ENCODE results near the gene TLK2.
A peak's percentile ranks its signal among the peaks of the same experiment; 100 is the strongest.
"Not testable (repeated sequence)": the region's sequence is repeated elsewhere in the genome, so short reads cannot be mapped to it uniquely, and the experiment has no call there.

Gene TLK2

DNA sequence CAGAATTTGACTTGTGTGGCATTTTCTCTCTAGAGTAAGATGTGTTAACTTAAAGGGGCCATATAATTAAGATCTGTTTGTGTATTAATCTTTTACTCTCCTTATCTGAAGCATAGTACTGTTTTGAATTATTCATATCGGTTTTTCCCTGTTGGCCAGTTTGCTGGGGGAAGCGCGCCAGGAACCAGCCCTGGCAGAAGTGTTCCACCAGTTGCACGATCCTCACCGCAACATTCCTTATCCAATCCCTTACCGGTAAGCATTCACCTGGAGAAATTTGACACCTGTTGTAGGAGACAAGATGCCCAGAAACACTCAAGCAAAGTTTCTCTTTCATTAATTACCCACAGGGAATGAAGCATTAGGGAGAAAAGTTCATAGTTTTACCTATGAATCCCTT lies 45.5 kb downstream of the TLK2 start:
- DNase-seq (ENCODE audit: low read depth), result not testable (repeated sequence)

DNA sequence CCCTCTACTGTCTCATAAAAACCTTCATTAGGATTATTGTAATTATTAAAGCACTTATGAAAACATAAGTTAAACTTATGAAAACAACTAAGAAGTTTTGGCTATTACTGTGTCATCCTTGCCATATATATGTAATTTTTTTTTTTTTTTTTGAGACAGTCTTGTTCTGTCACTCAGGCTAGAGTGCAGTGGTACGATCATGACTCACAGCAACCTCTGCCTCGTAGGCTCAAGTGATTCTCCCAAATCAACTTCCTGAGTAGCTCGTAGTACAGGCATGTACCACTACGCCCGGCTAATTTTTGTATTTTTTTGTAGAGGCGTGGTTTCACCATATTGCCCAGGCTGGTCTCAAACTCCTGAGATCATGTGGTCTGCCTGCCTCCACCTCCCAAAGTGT lies 46.7 kb downstream of the TLK2 start:
- DNase-seq (ENCODE audit: low read depth), result peak; percentile 59

More for the DNA sequence above, 45.5 kb downstream of the TLK2 start:
- H3K4me3 ChIP-seq (replicated peaks; ENCODE audit: low read depth, low read length), result not testable (repeated sequence)

DNA sequence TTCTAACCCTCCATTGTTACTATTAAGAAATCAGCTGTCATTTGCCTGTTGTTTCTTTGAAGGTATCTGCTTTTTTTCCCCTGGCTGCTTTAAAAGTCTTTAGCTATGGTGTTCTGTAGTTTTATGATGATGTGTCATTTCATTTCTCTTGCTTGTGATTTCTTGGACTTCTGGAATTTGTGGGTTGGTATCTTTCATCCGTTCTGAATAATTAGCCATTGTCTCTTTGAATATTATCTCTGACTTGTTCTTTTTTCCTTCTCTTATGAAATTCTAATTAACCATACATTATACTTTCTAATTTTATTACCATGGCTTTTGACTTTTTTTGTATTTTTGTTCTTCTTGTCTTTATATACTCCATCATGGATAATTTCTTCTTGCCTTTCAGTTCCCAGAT lies 52.3 kb downstream of the TLK2 start:
- not testable (repeated sequence) for H3K4me3 ChIP-seq (replicated peaks; ENCODE audit: low read depth, low read length); DNase-seq (ENCODE audit: low read depth)

More for the DNA sequence above, 46.7 kb downstream of the TLK2 start:
- H3K4me3 ChIP-seq (replicated peaks; ENCODE audit: low read depth, low read length), result not testable (repeated sequence)

DNA sequence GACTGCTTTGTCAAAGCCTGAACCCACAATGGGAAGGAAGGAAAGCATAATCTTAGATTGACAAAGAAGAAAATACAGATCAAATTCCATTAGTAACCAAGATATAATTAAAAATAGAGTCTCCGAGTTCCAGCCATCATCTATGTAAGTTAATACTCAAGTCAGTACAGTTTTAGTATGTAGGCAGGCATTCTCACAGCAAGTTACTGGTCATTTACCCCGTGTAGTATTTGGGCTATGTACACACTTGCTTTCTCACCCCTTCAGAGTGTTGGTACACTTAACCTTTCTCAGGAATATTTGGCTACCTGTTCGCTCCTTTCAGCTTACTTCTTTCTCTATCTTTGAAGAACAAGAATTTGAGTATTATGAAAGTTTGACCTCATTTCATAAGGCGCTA lies 57.9 kb downstream of the TLK2 start:
- not testable (repeated sequence) for H3K4me3 ChIP-seq (replicated peaks; ENCODE audit: low read depth, low read length); DNase-seq (ENCODE audit: low read depth)

DNA sequence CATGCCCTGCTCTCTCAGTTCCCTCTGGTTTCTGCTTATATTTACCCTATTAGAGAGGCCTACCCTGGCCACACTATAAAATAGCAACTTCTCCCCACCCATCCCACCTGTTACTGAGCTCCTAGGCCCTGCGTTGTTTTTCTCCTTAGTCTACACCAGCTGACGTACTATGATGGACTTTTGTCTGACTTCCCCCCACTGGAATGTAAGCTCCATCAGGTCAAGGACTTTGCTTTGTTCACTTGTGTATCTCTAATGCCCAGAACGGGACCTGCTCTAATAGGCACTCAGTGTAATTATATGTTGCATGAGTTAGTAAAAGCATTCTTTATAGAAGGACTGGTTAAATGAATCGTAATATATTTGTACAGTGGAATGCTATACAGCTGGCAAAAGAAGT lies 62.4 kb downstream of the TLK2 start:
- not testable (repeated sequence) for H3K4me3 ChIP-seq (replicated peaks; ENCODE audit: low read depth, low read length)

DNA sequence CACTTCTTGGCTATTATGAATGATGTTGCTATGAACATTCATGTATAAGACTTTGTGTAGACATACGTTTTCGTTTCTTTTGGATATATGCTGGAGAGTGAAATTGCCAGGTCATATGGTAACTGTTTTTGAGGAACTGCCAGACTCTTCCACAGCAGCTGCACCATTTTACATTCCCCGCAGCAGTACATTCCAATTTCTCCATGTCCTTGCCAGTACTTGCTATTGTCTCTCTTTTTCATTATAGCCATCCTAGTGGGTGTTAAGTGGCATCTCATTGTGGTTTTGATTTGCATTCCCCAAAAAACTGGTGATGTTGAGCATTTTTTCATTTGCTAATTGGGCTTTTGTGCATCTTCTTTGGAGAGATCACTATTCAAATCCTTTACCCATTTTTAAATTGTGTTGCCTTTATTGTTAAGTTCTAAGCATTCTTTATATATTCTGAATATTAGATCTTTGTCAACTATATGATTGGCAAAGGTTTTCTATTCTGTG lies 64.7 kb downstream of the TLK2 start:
- not testable (repeated sequence) for DNase-seq (ENCODE audit: low read depth); H3K4me3 ChIP-seq (replicated peaks; ENCODE audit: low read depth, low read length)

More for the DNA sequence above, 62.4 kb downstream of the TLK2 start:
- not testable (repeated sequence) for DNase-seq (ENCODE audit: low read depth)

DNA sequence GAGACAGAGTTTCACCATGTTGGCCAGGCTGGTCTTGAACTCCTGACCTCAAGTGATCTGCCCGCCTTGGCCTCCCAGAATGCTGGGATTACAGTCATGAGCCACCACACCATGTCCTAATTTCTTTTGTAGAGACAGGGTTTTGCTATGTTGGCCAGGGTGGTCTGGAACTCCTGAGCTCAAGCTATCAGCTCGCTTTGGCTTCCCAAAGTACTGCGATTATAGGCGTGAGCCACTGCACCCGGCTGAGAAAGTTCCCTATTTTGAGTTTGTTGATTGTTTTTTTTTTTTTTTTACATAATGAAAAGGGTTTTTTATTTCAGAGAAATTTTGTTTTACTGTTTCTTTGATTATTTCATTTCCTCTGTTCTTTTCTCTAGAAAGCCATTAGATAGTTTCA lies 67.4 kb downstream of the TLK2 start:
- DNase-seq (ENCODE audit: low read depth); H3K4me3 ChIP-seq (replicated peaks; ENCODE audit: low read depth, low read length): not testable (repeated sequence)

DNA sequence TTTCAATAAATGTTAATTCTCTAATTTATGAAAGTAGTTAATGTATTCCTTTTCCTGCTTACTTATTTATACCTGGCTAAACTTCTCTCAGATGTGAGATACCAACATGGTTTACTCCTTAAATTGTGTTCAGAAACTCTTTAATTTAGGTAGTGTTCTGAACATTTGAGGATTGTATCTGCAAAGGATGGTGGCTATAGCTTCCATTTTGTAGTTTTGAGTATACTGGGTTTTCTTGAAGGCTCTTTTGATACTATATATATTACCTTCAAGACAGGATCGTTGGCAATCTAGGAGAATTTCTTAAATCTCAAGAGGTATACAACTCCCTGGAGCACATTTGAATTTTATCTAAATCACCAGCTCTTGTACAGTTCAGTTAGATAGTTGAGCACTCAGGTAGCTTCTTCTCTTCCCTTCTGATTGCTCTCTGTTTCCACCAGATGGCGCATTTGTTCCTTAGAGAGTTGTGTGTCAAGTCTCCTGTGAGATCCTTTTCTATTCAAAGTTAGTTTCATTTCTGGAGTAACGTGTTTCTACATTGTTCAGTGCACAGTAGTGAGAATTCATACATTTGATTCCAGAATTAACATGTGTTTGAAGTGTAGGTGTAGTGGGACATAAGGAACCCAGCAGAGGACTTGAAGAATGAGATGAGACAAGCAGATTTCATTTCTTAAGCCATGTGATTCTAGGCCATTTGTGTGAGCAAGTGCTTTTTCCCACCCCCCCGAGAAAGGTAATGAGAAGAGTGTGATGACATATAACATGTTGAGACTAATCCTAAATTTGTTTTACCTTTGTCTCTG lies 74.4 kb downstream of the TLK2 start:
- H3K4me3 ChIP-seq (replicated peaks; ENCODE audit: low read depth, low read length), result not testable (repeated sequence)
- TF ChIP-seq, protein P1, sequence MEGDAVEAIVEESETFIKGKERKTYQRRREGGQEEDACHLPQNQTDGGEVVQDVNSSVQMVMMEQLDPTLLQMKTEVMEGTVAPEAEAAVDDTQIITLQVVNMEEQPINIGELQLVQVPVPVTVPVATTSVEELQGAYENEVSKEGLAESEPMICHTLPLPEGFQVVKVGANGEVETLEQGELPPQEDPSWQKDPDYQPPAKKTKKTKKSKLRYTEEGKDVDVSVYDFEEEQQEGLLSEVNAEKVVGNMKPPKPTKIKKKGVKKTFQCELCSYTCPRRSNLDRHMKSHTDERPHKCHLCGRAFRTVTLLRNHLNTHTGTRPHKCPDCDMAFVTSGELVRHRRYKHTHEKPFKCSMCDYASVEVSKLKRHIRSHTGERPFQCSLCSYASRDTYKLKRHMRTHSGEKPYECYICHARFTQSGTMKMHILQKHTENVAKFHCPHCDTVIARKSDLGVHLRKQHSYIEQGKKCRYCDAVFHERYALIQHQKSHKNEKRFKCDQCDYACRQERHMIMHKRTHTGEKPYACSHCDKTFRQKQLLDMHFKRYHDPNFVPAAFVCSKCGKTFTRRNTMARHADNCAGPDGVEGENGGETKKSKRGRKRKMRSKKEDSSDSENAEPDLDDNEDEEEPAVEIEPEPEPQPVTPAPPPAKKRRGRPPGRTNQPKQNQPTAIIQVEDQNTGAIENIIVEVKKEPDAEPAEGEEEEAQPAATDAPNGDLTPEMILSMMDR (IDR thresholded peaks at IDR 0.05; ENCODE audit: low read length, missing control alignments), result peak; percentile 38
- DNase-seq (ENCODE audit: low read depth), result peak; percentile 40

DNA sequence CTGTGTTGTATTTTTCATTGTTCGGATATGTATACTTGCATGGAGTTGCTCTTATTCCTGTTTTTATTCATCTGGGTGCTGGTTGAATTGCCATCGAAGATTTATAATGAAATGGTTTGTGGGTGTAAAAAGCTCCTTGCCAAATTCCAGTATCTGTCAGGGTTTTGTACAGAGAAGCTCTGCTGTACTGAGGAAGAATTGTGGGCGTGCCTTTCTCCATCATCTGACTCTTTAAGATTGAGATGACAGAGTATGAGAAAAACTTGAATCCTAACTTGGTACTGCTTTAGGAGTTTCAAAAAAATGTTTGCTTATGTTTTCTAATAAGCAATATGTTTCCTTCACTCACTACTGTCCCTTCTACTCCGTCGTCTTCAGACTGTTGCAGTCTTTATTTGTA lies 78.9 kb downstream of the TLK2 start:
- H3K4me3 ChIP-seq (replicated peaks; ENCODE audit: low read depth, low read length); DNase-seq (ENCODE audit: low read depth): not testable (repeated sequence)

DNA sequence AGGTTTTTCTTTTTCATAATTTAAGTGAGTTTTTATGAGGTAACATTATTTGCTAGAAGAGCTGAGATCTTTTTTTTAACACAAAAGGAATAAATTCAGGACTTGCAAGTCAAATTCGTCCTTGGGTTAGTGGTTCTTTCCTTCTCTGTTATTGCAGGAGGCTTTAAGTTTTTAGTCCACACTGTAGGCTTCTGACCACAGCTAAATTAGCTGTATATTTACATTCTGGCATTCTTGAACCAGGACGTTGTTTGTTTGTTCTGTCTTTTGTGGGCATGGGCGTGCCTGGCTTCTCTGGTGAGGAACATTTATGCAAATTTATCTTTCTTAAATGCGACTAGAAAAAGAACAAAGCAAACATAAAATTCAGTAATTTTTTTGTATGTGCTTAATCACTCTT lies 80.3 kb downstream of the TLK2 start:
- not testable (repeated sequence) for H3K4me3 ChIP-seq (replicated peaks; ENCODE audit: low read depth, low read length); DNase-seq (ENCODE audit: low read depth)

DNA sequence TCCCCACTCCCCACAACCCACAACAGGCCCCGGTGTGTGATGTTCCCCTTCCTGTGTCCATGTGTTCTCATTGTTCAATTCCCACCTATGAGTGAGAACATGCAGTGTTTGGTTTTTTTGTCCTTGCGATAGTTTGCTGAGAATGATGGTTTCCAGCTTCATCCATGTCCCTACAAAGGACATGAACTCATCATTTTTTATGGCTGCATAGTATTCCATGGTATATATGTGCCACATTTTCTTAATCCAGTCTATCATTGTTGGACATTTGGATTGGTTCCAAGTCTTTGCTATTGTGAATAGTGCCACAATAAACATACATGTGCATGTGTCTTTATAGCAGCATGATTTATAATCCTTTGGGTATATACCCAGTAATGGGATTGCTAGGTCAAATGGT lies 82.3 kb downstream of the TLK2 start:
- DNase-seq (ENCODE audit: low read depth); H3K4me3 ChIP-seq (replicated peaks; ENCODE audit: low read depth, low read length): not testable (repeated sequence)

DNA sequence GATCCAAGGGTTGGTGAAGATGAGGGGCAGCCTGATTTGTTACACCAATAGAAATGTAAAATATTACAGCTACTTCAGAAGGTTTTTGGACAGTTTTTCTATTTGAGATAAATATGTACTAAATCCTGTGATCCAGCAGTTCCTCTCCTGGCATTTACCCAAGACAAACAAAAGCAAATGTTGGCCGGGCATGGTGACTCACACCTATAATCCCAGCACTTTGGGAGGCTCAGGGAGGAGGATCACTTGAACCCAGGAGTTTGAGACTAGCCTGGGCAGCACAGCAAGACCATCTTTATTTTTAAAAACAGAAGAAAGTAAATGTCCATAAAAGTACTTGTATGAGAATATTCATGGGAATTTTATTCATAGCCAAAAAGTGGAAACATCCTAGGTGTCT lies 84.0 kb downstream of the TLK2 start:
- DNase-seq (ENCODE audit: low read depth), result peak; percentile 82
- TF ChIP-seq, protein P1 (IDR thresholded peaks at IDR 0.05; ENCODE audit: low read length, missing control alignments), result no peak
- H3K4me3 ChIP-seq (replicated peaks; ENCODE audit: low read depth, low read length), result no peak overlapping the region
